GM18507 (cell line): Measurements from ENCODE around the gene RPL9.
"Not testable (repeated sequence)": the region's sequence is repeated elsewhere in the genome, so short reads cannot be mapped to it uniquely, and the experiment has no call there.

Experiments used
- DNase-seq: peaks from one replicate; pipeline ENCODE4 v3.0.0; 2011; ENCODE audit warnings: low read depth; ENCODE audit not compliant: insufficient read length; ENCODE audit errors: extremely low spot score
- FAIRE-seq: peaks from 2 replicates; lab custom pipeline; 2011; peaks lifted over from hg19 to GRCh38; lab: Jason Lieb, UNC

Gene RPL9

DNA sequence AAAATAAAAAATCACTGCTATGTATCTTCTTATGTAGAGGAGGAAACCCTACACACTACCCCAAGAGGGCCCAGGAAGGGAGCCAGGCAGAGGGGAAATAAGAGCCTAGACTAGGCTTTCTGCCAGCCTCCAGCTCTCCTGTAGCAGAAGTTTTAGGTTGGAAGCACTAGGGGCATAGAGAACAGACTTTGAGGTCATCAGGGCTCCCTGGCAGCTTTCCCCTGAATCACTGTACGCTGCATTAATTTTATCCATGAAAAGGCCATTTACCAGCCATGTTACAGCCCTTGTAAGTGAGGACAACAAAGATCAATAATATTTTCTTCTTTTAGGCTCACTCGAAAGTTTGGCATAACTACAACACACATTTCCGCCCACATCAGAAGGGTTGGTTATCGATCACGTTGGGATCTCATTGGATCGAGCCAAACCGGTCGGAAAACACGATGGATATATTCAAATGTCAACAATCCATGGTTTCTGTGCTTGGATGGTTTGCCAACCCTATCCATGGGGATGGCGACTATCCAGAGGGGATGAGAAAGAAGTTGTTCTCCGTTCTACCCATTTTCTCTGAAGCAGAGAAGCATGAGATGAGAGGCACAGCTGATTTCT, 24.7 kb downstream of the RPL9 start:
- DNase-seq (no peak), FAIRE-seq (no peak)

DNA sequence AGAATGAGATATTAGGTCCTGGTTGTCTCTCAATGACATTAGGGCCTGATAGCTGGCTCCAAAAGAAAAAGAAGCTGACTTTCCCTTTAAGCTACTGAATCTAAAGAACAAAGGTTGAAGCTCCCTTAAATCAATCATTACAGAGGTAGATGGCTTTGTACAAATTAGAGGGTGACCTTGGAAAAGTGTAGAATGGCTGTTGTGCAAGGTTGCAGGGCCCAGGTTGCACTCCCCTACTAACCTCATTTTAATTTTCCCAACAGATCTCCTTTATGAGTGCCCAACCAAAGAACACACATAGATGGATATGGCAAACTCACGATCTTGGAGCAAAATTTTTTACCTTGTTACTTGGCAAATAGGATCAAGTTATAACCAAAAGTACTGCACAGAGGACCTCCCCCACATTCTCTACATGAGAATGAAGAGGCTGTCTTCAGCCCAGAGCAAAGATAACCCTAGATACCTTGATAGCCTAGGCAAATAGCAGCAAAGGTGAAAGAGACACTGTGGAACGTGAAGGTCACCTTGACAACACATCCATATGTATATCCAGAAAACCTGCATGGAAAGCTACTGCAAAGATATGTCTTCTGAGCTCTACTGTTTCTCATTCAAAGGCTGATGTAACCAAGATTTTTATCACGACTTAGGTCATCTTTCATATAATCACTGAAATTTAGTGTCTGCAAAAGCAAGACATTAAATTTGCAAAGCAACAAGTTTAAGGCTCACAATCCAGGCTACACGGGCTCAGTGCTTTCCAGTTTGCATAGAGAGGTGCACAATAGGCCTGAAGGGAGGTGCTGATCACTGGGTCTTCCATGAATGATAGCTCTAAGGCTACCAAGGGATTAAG, 29.0 kb downstream of the RPL9 start:
- no peak for FAIRE-seq

DNA sequence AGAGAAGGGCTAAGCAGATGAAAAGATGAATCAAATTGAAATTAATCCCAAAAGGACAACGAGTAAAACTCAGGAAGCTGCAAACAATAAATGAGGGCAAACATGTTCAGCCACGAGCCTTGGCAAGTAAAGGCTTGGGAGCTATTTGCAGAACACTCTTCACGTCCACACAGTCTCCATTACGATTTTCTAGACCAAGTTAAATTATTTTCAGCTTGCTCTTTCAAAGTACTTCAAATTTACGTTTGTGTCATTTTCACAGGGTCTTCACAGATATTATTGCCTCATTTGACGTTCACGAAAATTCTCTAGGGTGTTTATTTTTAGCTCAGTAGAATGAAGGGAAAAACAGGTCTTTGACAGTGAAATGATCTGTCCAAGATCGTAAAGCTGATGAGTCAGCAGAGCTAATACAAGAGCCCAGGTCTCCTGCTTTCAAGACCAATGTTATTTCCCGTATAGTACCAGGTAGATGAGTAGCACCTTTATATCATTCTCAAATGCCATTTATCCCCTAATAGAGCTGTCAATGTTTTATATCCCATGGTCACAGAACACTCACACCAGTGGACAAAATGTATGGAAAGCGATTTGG, 31.1 kb downstream of the RPL9 start:
- DNase-seq (no peak), FAIRE-seq (peak; percentile 39)

More for the DNA sequence above, 29.0 kb downstream of the RPL9 start:
- DNase-seq: no peak

DNA sequence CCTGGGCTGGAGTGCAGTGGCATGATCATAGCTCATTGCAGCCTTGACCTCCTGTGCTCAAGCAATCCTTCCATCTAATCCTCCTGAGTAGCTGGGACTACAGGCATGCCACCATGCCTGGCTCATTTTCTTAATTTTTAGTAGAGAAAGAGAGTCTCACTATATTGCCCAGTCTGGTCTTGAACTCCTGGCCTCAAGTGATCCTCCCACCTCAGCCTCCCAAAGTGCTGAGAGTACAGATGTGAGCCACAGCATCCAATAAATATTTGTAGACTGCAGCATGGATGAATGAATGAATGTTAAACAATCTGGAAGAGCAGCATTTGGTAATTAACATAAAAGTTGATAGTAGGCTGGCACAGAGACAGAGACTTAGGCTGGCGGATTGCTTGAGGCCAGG, 32.0 kb downstream of the RPL9 start:
- DNase-seq (no peak), FAIRE-seq (no peak)

DNA sequence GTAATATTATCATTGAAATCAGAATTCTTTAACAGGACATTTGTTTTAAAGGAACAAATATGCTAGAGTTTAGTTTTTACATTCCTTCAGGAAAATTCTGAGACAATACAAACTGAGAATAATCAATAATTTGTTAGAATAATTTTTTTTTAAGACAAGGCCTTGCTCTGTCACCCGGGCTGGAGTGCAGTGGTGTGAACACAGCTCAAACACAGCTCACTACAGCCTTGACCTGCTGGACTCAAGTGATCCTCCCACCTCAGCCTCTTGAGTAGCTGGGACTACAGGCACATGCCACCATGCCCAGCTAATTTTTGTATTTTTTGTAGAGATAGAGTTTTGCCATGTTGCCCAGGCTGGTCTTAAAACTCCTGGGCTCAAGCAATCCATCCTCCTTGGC, 33.4 kb downstream of the RPL9 start:
- not testable (repeated sequence) for DNase-seq, FAIRE-seq

DNA sequence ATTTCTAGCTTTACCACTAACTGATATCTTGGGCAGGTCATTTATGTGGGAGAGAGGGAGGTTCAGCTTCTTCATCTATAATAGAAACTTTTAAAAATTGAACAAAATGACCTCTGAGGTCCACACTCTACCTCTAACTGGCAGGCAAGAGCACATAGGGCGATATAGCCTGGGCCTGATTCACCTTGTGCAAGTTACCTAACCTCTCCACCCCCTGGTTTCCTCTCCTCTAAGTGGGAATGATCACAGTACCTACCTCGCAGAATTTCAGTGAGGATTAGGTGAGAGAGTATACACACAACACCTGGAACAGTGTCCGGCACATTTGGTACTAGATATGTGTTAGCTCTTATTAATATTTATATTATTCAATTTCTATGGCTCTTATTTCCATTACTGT, 36.5 kb downstream of the RPL9 start:
- FAIRE-seq (no peak), DNase-seq (no peak)

DNA sequence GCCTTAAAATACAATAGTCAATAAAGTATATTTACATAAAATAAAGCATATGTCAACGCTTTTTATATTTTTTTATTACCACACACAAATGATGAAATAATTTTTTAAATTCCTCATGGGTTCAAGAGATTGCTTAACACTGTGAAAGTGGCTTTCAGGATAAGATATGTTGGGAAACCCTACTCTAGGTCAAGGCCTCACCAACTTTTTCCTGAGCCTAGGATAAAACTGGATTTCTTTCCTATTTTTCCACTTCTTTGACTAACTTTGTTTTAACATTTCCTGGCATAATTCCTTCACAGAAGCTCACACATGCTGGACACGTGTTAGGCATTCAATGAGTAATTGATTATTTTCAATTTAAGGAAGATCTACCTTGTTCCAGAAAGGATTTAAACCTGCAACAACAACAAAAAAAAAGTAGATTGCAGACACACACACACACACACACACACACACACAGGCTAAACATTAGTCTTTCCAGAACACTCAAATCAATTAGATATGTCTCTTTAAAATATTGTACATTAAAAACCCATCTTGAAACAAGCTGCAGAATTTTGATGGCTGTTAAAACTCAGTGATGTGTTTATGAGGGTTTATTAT, 42.9 kb downstream of the RPL9 start:
- DNase-seq: no peak
- no peak for FAIRE-seq

DNA sequence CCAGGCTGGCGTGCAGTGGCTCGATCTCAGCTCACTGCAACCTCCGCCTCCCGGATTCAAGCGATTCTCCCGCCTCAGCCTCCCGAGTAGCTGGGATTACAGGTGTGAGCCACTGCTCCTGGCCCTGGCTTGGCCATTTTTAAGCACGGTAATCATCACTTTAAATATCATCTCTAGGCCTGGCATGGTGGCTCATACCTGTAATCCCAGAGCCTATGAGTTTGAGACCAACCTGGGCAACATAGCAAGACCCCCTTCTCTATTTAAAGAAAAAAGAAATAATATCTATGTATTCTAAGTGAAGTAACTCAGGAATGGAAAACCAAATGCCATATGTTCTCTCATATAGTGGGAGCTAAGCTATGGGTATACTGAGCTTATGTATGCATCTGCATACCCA, 47.2 kb downstream of the RPL9 start:
- DNase-seq, FAIRE-seq: not testable (repeated sequence)

DNA sequence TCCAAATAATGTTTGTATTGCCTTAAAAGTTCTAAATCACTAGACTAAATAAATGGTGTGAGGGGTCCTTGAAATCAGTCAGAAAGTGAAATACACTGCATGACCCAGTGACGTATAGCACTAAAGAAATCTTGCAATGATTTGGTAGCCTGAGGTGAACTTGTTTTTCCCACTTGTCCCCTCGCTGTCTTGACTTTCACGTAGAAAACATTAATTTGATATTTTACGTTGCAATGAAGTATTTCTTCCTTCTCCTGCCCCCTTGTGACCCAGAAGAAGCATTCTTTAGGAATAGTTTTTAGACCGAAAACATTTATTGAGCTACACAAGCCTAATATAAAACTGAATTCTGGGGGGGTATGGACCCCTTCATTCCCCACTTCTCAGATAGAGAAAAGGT, 48.3 kb downstream of the RPL9 start:
- DNase-seq (no peak), FAIRE-seq (no peak)

DNA sequence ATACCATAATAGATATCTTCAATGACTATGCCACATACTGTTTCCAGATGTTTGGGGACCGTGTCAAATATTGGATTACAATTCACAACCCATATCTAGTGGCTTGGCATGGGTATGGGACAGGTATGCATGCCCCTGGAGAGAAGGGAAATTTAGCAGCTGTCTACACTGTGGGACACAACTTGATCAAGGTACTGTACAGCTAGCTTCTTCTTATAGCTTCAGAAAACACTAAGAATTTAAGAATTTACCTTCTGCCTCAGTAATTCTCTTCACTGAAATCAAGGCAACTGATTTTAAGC, 51.2 kb downstream of the RPL9 start:
- no peak for FAIRE-seq
- DNase-seq: no peak

DNA sequence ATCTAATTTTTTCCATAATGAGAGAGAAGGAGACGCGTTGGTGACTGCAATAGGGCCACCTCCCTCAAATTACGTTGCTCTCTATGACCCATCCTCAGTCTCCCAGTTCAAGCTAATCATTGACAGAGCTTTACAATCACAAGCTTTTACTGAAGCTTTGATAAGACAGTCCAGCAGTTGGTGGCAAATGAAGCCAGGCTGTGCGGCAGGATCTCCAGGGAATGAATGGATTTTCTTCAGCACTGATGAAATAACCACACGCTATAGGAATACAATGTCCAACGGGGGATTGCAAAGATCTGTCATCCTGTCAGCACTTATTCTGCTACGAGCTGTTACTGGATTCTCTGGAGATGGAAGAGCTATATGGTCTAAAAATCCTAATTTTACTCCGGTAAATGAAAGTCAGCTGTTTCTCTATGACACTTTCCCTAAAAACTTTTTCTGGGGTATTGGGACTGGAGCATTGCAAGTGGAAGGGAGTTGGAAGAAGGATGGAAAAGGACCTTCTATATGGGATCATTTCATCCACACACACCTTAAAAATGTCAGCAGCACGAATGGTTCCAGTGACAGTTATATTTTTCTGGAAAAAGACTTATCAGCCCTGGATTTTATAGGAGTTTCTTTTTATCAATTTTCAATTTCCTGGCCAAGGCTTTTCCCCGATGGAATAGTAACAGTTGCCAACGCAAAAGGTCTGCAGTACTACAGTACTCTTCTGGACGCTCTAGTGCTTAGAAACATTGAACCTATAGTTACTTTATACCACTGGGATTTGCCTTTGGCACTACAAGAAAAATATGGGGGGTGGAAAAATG, 51.7 kb downstream of the RPL9 start, which contains the start of gene KLB:
Gene KLB (plus strand): TSS at position 168 of the 821 bp plus-strand sequence. CDS start 20 bp downstream, at position 188.
- no peak for DNase-seq
- FAIRE-seq: no peak
